Ectodermal cell (in vitro differentiated cells): ENCODE measurements around the gene IFI27.

Experiments
- H3K27ac ChIP-seq: 2 replicates; pipeline ENCODE4 v1.7.0; 2013; ENCODE audit warnings: mild to moderate bottlenecking, low read depth, low read length; ENCODE audit not compliant: insufficient read depth, poor library complexity, severe bottlenecking
- H3K27me3 ChIP-seq: 2 replicates; pipeline ENCODE4 v1.7.0; 2013; ENCODE audit warnings: mild to moderate bottlenecking, low read length; ENCODE audit not compliant: insufficient read depth, control insufficient read depth, poor library complexity, severe bottlenecking
- H3K36me3 ChIP-seq: one replicate; pipeline ENCODE4 v1.7.0; 2013; ENCODE audit warnings: low read length; ENCODE audit not compliant: control insufficient read depth, insufficient read depth
- H3K4me1 ChIP-seq: one replicate; pipeline ENCODE4 v1.7.0; 2013; ENCODE audit warnings: low read length; ENCODE audit not compliant: control insufficient read depth, insufficient read depth
- H3K4me3 ChIP-seq: 2 replicates; pipeline ENCODE4 v1.7.0; 2013; ENCODE audit warnings: low read depth, low read length, control low read depth; ENCODE audit not compliant: insufficient read depth
- H3K9me3 ChIP-seq: 2 replicates; pipeline ENCODE4 v1.7.0; 2013; ENCODE audit warnings: mild to moderate bottlenecking, low read length, moderate library complexity; ENCODE audit not compliant: control insufficient read depth
- WGBS, 2 experiments: methylation state at CpG; one replicate each; pipeline ENCODE4 v1.1.7; 2013; ENCODE audit warnings: missing lambda C conversion rate in 2 of 2; 5-methylcytosine and 5-hydroxymethylcytosine counted together

Gene IFI27

GRCh38 chr14:94163796-94164195 is 53.3 kb downstream of the IFI27 start:
- no peak overlapping the region for H3K27ac ChIP-seq
- H3K4me1 ChIP-seq = peaks cover 10% of the 10 kb centered on the region
- H3K27me3 ChIP-seq = no peaks in the 10 kb centered on the region
- H3K4me3 ChIP-seq = no peak overlapping the region
- H3K9me3 ChIP-seq = peaks cover 2% of the 10 kb centered on the region
- WGBS, 2 experiments = 60 to 66% methylated on average over 5 of the region's 5 CpGs
- no peaks in the 10 kb centered on the region for H3K36me3 ChIP-seq

- no peaks in the 10 kb centered on the region for H3K27me3 ChIP-seq
- no peaks in the 10 kb centered on the region for H3K36me3 ChIP-seq
- H3K4me3 ChIP-seq = no peak overlapping the region
- H3K4me1 ChIP-seq = peaks cover 10% of the 10 kb centered on the region
- H3K27ac ChIP-seq = no peak overlapping the region
- H3K9me3 ChIP-seq = peaks cover 4% of the 10 kb centered on the region
- WGBS, 2 experiments = 60 to 65% methylated on average over 24 to 26 of the region's 26 CpGs
Observed at GRCh38 chr14:94164685-94165431, 54.3 kb downstream of the IFI27 start.

- 87% methylated on average over 3 of the region's 3 CpGs for WGBS, 2 experiments
- H3K4me1 ChIP-seq = peaks cover 10% of the 10 kb centered on the region
- H3K36me3 ChIP-seq = no peaks in the 10 kb centered on the region
- peaks cover 4% of the 10 kb centered on the region for H3K9me3 ChIP-seq
- H3K4me3 ChIP-seq = no peak overlapping the region
- no peak overlapping the region for H3K27ac ChIP-seq
- no peaks in the 10 kb centered on the region for H3K27me3 ChIP-seq
Observed at GRCh38 chr14:94165744-94166143, 55.2 kb downstream of the IFI27 start.
